22Rv1 (cell line): Measurements from ENCODE around the gene FOXP1.

Source experiments
- H3K27ac ChIP-seq: fragments of 450-650 bp; 2 replicates; pipeline ENCODE4 v1.5.1; 2017
- CTCF ChIP-seq: fragments of 450-650 bp; IDR thresholded peaks from 2 replicates; pipeline ENCODE4 v1.5.1; 2017; ENCODE audit warnings: mild to moderate bottlenecking
- ZFX ChIP-seq: fragments of 450-650 bp; IDR thresholded peaks from 2 replicates; pipeline ENCODE4 v1.6.1; 2017; ENCODE audit warnings: antibody characterized with exemption, borderline replicate concordance

Gene FOXP1

GRCh38 chr3:70988111-70988510 lies 595.4 kb downstream of the FOXP1 start:
- TF ChIP-seq ZFX (no peak), CTCF (no peak)
- no peak overlapping the region for H3K27ac ChIP-seq

- TF ChIP-seq CTCF = no peak
- no peak overlapping the region for H3K27ac ChIP-seq
Observed at GRCh38 chr3:70985572-70985971, 598.0 kb downstream of the FOXP1 start.

- H3K27ac ChIP-seq = no peak overlapping the region
Observed at GRCh38 chr3:70984776-70985482, 598.6 kb downstream of the FOXP1 start.

GRCh38 chr3:70982700-70983140 lies 600.8 kb downstream of the FOXP1 start:
- peak overlapping the region; percentile 38 for H3K27ac ChIP-seq
- TF ChIP-seq CTCF = no peak
- TF ChIP-seq ZFX = no peak

More at GRCh38 chr3:70984776-70985482, 598.6 kb downstream of the FOXP1 start:
- TF ChIP-seq ZFX (no peak), CTCF (no peak)

- H3K27ac ChIP-seq = peak overlapping the region; percentile 38; the same call in 1 of the 2 replicates
- TF ChIP-seq ZFX = no peak
- TF ChIP-seq CTCF = no peak
Observed at GRCh38 chr3:70982284-70982683, 601.2 kb downstream of the FOXP1 start.

GRCh38 chr3:70981231-70981880 lies 602.2 kb downstream of the FOXP1 start:
- no peak overlapping the region for H3K27ac ChIP-seq
- TF ChIP-seq CTCF (no peak), ZFX (no peak)

GRCh38 chr3:70980646-70981170 lies 602.8 kb downstream of the FOXP1 start:
- no peak for TF ChIP-seq ZFX
- TF ChIP-seq CTCF = no peak
- H3K27ac ChIP-seq = no peak overlapping the region
